ENCODE data around the gene ARPIN.

DNA sequence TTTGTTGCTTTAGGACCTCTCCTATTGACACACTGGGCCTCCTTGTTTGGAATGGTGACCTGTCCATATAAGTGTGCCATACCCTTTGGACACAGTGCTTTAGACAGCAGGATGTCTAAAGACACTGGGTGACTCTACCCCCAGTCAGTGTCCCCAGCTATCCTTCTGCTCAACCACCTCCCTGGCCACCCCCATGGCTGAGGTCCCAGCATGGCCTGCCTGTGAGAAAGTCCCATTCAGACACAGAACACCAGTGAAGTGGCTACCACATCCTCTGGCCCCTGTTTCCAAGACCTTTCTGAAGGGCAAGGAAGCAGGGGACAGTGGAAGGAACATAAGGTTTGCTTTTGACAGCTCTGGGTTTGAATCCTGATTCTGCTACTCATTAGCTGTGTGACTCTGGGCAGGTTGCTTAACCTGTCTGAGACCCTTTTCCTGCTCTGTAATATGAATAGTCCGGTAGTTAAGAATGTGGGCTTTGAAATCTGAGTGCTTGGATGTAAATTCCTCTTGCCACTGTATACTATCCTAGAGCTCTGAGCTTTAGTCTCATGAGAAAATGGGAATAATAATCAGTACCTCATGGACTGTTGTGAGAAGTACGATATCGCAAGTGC is 12.7 kb downstream of the ARPIN start:
- no peak for TF ChIP-seq POLR2AphosphoS5 (IDR thresholded peaks at IDR 0.05; ENCODE audit: borderline replicate concordance, low read depth, low read length)
- no peak for TF ChIP-seq EZH2 (IDR thresholded peaks at IDR 0.05)

All from SK-N-MC (cell line).